HepG2 (cell line): ENCODE measurements around the gene SLC25A25. TPM values are rescaled to one million over a fixed set of nuclear protein-coding genes. Genes with fewer than 3 reads are reported as not detected.
A peak's percentile ranks its signal among the peaks of the same experiment; 100 is the strongest.

ENCODE experiments used
- MED1 ChIP-seq: sonication (generic); formaldehyde crosslinking; IDR thresholded peaks from 2 replicates; pipeline ENCODE4 v1.4.0; 2020; ENCODE audit warnings: missing genetic modification reagents
- NR2F6 ChIP-seq, 2 experiments: IDR thresholded peaks; 2 replicates each; pipeline ENCODE4 v1.6.1; 2016; ENCODE audit warnings: antibody characterized with exemption in 1 of 2, mild to moderate bottlenecking in 1 of 2
- SMAD9 ChIP-seq: sonication (generic); formaldehyde crosslinking; IDR thresholded peaks from 2 replicates; pipeline ENCODE4 v1.5.1; 2020; ENCODE audit warnings: mild to moderate bottlenecking, missing genetic modification reagents
- SRY ChIP-seq: sonication (generic); formaldehyde crosslinking; IDR thresholded peaks from 2 replicates; pipeline ENCODE4 v1.8.0; 2022; ENCODE audit warnings: mild to moderate bottlenecking, missing genetic modification reagents
- SYNCRIP ChIP-seq: fragments of 200-400 bp; formaldehyde crosslinking; IDR thresholded peaks from 2 replicates; pipeline ENCODE4 v1.6.1; 2018; ENCODE audit warnings: mild to moderate bottlenecking, low read depth, low read length; ENCODE audit not compliant: insufficient read depth
- ZNF746 ChIP-seq: sonication (generic); formaldehyde crosslinking; IDR thresholded peaks from 2 replicates; pipeline ENCODE4 v1.8.0; 2022; ENCODE audit warnings: mild to moderate bottlenecking, missing genetic modification reagents
- polyA plus RNA-seq, 8 experiments: library from polyadenylated mRNA; depleted of rRNA in 3 of 8; stranded (reverse) in 7 of 8; unstranded in 1 of 8; fragments of >200 nt; fragmentation: Illumina TruSeq in 4 of 8; extraction: Trizol in 4 of 8; gene quantifications; 2 replicates each; pipeline versions ENCODE4 v1.2.1 to v1.2.3, GENCODE V29; 2011 to 2016; ENCODE audit warnings: low read depth in 4 of 8, missing spikeins in 1 of 8, mixed read lengths in 1 of 8; ENCODE audit not compliant: insufficient read depth in 1 of 8
- total RNA-seq, 5 experiments: library from RNA; depleted of rRNA; stranded (reverse); fragments of >200 nt; fragmentation: Illumina TruSeq; extraction: Trizol; gene quantifications; 2 replicates each; pipeline ENCODE4 v1.2.3, GENCODE V29; 2016; ENCODE audit warnings: low read depth in 1 of 5
- TF ChIP-seq, protein P1 (sequence below), 2 experiments: sonication (generic) in 1 of 2; formaldehyde crosslinking in 1 of 2; IDR thresholded peaks; 2 replicates each; pipeline versions ENCODE4 v1.4.0 to v1.6.1; 2016 to 2020; ENCODE audit warnings: borderline replicate concordance in 1 of 2, low read depth in 1 of 2, mild to moderate bottlenecking in 1 of 2, missing genetic modification reagents in 1 of 2
- TF ChIP-seq, protein P2 (sequence below): IDR thresholded peaks from 2 replicates; pipeline ENCODE4 v1.4.0; 2020; ENCODE audit warnings: mild to moderate bottlenecking, missing genetic modification reagents
- TF ChIP-seq, protein P3 (sequence below): sonication (generic); formaldehyde crosslinking; IDR thresholded peaks from 2 replicates; pipeline ENCODE4 v1.4.0; 2020; ENCODE audit warnings: mild to moderate bottlenecking, missing genetic modification reagents
- TF ChIP-seq, protein P4 (sequence below): sonication (generic); formaldehyde crosslinking; IDR thresholded peaks from 2 replicates; pipeline ENCODE4 v1.5.1; 2020; ENCODE audit warnings: mild to moderate bottlenecking, missing genetic modification reagents, borderline replicate concordance

Gene SLC25A25
- total and polyA plus RNA-seq, 2 of the 13 experiments (the other 11 are each of a cell fraction or from before 2014, with no cell fraction given) = 10.5 to 24.8 TPM

DNA sequence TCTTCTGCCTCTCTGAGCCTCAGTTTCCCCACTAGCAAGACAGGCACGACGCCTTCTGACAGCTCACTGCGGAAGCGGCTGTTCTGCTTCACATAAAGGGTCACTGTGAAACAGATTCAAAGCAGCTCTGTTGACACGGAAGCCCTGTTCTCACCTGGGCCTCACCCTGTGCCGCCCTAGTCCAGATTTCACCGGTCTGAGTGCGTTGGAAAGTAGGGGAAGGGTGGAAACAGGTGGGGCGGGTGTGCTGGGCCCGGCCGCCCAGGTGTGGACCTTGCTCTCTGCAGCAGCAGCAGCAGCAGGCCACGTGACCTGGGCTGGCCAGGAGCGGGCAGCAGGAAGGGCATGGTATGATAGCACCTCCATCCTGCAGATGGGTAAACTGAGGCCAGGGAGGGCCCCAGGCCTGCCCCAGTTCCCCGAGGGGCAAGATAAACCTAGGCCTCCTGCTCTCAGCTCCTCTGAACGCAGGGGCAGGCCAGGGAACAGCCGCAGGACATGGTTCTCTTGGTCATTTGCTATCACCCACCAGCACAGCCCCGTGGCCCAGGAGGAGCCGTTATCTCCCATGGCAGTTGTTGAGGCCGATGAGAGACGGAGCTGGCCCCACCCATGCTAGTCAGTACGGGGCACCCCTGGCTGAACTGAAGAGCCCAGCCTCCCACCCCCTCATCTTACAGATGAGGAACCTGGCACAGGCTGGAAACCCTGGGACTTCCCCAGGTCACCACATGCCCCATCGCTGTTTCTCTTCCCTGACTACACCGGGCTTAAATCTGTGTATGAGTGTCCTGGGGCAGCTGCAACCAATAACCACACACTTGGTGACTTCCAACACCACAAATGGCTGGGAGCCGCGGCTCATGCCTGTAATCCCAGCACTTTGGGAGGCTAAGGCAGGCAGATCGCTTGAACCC, 47.4 kb downstream of the SLC25A25 start (continued):
- TF ChIP-seq, protein P1, sequence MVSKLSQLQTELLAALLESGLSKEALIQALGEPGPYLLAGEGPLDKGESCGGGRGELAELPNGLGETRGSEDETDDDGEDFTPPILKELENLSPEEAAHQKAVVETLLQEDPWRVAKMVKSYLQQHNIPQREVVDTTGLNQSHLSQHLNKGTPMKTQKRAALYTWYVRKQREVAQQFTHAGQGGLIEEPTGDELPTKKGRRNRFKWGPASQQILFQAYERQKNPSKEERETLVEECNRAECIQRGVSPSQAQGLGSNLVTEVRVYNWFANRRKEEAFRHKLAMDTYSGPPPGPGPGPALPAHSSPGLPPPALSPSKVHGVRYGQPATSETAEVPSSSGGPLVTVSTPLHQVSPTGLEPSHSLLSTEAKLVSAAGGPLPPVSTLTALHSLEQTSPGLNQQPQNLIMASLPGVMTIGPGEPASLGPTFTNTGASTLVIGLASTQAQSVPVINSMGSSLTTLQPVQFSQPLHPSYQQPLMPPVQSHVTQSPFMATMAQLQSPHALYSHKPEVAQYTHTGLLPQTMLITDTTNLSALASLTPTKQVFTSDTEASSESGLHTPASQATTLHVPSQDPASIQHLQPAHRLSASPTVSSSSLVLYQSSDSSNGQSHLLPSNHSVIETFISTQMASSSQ (IDR thresholded peaks at IDR 0.05; ENCODE audit: low read depth) = no peak
- TF ChIP-seq, protein P1 (CRISPR knock-in tag; IDR thresholded peaks at IDR 0.05; ENCODE audit: borderline replicate concordance) = peak; percentile 90
- TF ChIP-seq, protein P2, sequence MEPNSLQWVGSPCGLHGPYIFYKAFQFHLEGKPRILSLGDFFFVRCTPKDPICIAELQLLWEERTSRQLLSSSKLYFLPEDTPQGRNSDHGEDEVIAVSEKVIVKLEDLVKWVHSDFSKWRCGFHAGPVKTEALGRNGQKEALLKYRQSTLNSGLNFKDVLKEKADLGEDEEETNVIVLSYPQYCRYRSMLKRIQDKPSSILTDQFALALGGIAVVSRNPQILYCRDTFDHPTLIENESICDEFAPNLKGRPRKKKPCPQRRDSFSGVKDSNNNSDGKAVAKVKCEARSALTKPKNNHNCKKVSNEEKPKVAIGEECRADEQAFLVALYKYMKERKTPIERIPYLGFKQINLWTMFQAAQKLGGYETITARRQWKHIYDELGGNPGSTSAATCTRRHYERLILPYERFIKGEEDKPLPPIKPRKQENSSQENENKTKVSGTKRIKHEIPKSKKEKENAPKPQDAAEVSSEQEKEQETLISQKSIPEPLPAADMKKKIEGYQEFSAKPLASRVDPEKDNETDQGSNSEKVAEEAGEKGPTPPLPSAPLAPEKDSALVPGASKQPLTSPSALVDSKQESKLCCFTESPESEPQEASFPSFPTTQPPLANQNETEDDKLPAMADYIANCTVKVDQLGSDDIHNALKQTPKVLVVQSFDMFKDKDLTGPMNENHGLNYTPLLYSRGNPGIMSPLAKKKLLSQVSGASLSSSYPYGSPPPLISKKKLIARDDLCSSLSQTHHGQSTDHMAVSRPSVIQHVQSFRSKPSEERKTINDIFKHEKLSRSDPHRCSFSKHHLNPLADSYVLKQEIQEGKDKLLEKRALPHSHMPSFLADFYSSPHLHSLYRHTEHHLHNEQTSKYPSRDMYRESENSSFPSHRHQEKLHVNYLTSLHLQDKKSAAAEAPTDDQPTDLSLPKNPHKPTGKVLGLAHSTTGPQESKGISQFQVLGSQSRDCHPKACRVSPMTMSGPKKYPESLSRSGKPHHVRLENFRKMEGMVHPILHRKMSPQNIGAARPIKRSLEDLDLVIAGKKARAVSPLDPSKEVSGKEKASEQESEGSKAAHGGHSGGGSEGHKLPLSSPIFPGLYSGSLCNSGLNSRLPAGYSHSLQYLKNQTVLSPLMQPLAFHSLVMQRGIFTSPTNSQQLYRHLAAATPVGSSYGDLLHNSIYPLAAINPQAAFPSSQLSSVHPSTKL (CRISPR knock-in tag) = peak; percentile 94
- no peak; the same call in 1 of the 2 replicates for TF ChIP-seq SRY (CRISPR knock-in tag)
- peak; percentile 95 for TF ChIP-seq ZNF746 (CRISPR knock-in tag)
- TF ChIP-seq NR2F6 (IDR thresholded peaks at IDR 0.05) = peak; percentile 78
- TF ChIP-seq NR2F6 (CRISPR knock-in tag; IDR thresholded peaks at IDR 0.05) = peak; percentile 92
- TF ChIP-seq SYNCRIP = no peak
- TF ChIP-seq MED1 (CRISPR knock-in tag) = peak; percentile 99
- TF ChIP-seq, protein P3, sequence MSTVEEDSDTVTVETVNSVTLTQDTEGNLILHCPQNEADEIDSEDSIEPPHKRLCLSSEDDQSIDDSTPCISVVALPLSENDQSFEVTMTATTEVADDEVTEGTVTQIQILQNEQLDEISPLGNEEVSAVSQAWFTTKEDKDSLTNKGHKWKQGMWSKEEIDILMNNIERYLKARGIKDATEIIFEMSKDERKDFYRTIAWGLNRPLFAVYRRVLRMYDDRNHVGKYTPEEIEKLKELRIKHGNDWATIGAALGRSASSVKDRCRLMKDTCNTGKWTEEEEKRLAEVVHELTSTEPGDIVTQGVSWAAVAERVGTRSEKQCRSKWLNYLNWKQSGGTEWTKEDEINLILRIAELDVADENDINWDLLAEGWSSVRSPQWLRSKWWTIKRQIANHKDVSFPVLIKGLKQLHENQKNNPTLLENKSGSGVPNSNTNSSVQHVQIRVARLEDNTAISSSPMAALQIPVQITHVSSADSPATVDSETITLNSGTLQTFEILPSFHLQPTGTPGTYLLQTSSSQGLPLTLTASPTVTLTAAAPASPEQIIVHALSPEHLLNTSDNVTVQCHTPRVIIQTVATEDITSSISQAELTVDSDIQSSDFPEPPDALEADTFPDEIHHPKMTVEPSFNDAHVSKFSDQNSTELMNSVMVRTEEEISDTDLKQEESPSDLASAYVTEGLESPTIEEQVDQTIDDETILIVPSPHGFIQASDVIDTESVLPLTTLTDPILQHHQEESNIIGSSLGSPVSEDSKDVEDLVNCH (CRISPR knock-in tag) = peak; percentile 94; the same call in 1 of the 2 replicates
- TF ChIP-seq, protein P4, sequence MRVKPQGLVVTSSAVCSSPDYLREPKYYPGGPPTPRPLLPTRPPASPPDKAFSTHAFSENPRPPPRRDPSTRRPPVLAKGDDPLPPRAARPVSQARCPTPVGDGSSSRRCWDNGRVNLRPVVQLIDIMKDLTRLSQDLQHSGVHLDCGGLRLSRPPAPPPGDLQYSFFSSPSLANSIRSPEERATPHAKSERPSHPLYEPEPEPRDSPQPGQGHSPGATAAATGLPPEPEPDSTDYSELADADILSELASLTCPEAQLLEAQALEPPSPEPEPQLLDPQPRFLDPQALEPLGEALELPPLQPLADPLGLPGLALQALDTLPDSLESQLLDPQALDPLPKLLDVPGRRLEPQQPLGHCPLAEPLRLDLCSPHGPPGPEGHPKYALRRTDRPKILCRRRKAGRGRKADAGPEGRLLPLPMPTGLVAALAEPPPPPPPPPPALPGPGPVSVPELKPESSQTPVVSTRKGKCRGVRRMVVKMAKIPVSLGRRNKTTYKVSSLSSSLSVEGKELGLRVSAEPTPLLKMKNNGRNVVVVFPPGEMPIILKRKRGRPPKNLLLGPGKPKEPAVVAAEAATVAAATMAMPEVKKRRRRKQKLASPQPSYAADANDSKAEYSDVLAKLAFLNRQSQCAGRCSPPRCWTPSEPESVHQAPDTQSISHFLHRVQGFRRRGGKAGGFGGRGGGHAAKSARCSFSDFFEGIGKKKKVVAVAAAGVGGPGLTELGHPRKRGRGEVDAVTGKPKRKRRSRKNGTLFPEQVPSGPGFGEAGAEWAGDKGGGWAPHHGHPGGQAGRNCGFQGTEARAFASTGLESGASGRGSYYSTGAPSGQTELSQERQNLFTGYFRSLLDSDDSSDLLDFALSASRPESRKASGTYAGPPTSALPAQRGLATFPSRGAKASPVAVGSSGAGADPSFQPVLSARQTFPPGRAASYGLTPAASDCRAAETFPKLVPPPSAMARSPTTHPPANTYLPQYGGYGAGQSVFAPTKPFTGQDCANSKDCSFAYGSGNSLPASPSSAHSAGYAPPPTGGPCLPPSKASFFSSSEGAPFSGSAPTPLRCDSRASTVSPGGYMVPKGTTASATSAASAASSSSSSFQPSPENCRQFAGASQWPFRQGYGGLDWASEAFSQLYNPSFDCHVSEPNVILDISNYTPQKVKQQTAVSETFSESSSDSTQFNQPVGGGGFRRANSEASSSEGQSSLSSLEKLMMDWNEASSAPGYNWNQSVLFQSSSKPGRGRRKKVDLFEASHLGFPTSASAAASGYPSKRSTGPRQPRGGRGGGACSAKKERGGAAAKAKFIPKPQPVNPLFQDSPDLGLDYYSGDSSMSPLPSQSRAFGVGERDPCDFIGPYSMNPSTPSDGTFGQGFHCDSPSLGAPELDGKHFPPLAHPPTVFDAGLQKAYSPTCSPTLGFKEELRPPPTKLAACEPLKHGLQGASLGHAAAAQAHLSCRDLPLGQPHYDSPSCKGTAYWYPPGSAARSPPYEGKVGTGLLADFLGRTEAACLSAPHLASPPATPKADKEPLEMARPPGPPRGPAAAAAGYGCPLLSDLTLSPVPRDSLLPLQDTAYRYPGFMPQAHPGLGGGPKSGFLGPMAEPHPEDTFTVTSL = peak; percentile 88
- no peak for TF ChIP-seq SMAD9
